Ramos (cell line): Measurements from ENCODE around the gene TPPP.
"Not testable (repeated sequence)": the region's sequence is repeated elsewhere in the genome, so short reads cannot be mapped to it uniquely, and the experiment has no call there.

Experiments
- in situ Hi-C: fragments of 300-500 bp; cut with MboI; formaldehyde crosslinking; loops from one replicate; pipeline ENCODE4 v1.14.3; 2022; ENCODE audit warnings: low sequenced_read_pairs; ENCODE audit not compliant: unreplicated experiment

Gene TPPP

GRCh38 chr5:693271-694041 lies at the start of gene TPPP:
TSS of gene TPPP (minus strand) at chr5:693352. CDS start at chr5:678060, 15,292 bp downstream.
- in situ Hi-C loops, result not testable (repeated sequence)

DNA sequence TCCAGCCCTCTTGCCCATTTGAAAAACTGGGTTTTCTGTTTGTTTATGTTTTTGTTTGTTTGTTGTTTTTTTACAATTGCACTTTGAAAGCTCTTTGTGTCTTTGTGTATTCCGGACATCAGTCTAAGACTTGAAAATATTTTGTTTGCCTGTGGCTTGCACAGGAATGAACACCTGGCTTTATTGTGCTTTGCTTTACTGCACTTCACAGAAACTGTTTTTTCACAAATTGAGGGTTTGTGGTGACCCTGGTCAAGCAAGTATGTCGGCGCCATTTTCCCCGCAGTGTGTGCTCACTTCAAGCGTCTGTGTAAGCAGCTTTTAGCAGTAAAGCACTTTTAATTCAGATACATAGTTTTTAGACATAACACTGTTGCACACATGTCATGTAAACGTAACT lies 49.1 kb upstream of the TPPP start:
- in situ Hi-C loops, result not testable (repeated sequence)

- in situ Hi-C loops, result not testable (repeated sequence)
These were observed 41.0 kb upstream of the TPPP start for GRCh38 chr5:734145-734544.

DNA sequence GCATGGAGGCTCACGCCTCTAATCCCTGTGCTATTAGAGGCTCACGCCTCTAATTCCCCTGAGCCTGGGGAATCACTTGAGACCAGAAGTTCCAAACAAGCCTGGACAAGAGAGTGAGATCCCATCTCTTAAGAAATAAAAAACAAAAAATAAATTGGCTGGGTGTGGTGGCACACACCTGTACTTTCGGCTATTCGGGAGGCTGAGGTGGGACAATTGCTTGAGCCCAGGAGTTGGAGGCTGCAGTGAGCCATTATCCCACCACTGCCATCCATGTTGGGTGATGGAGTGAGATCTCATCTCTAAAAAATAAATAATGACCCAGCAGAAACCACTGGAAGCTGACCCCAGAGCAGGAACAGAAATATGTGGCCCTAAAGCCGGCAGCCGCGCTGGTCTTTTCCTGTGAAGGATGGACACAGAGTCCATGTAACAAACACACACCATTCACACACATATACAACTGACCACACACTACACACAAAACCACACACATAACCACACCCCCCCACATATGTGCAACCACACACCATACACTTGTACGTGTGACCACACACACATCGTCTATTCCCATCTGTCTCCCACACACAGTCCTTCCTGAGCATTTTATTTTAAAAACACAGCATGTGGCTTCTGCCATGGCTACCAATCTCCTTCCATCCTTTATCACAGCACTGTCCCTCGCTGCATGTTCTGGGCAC lies 39.8 kb upstream of the TPPP start:
- in situ Hi-C loops, result not testable (repeated sequence)

GRCh38 chr5:729225-729624 lies 36.1 kb upstream of the TPPP start:
- in situ Hi-C loops, result not testable (repeated sequence)

GRCh38 chr5:727087-727486 lies 33.9 kb upstream of the TPPP start:
- in situ Hi-C loops, result not testable (repeated sequence)

- in situ Hi-C loops, result not testable (repeated sequence)
These were observed 30.7 kb upstream of the TPPP start for GRCh38 chr5:723865-724264.

DNA sequence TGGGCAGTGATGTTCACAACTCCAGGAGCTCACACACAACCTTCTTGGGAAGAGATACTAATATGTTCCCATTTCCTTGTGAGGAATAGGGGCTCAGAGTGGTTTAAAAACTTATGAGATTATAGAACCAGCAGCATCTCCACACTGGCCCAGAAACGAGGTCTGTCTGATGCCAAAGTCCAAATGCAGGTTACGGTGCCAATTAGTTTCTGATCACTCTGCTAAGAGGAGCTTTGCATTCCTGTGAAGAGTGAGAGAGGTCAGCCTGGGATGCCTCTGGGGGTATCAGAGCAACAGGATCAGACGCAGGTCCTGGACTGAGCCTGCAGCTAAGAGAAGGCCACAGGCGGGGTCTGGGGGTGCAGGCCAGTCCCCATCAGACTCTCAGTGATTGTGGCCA lies 30.2 kb upstream of the TPPP start:
- in situ Hi-C loops, result not testable (repeated sequence)

- in situ Hi-C loops, result not testable (repeated sequence)
These were observed 26.2 kb upstream of the TPPP start for GRCh38 chr5:719379-719778.

DNA sequence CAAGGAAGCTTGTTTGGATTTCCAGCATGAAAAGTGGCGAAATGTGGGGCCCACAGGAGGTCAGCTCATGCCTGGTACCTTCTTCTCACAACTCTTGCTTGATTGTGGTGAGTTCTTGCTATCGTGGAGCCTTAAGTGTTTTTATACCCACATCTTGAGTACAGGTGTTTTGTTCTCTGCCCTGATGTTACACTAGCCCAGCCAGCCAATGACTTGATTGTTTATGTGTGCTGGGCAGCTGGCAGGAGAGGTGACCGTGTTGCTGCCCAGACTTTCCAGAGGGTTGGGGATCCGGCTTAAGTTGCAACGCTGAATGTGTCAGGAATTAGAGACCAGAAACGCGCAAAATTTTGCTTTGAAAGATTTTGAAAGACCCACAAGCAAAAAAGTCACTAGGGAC lies 24.0 kb upstream of the TPPP start:
- in situ Hi-C loops, result no loop called here

DNA sequence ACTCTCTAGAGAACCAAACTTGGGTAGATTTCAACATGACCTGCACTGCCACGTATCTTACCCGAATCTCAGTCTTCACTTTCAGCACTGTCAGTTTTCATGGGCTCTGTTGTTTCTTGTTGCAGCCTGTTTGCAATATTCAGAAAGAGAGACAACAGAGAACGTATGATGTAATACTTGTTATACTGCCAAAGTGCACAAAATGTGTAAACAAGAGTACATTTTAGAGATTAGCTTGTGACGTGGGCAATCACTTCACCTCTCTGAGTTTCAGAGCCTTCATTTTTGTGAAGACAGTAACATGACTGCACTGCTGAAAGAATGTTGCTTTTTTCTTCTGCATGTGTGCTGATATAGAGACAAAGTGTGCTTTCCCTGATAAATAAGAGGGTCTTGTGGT lies 23.6 kb upstream of the TPPP start:
- in situ Hi-C loops, result not testable (repeated sequence)

GRCh38 chr5:715636-716035 lies 22.5 kb upstream of the TPPP start:
- in situ Hi-C loops, result not testable (repeated sequence)

GRCh38 chr5:714215-715118 lies 21.3 kb upstream of the TPPP start:
- in situ Hi-C loops, result not testable (repeated sequence)

GRCh38 chr5:713686-714085 lies 20.5 kb upstream of the TPPP start:
- in situ Hi-C loops, result not testable (repeated sequence)

- in situ Hi-C loops, result not testable (repeated sequence)
These were observed 15.8 kb upstream of the TPPP start for GRCh38 chr5:708848-709517.

- in situ Hi-C loops, result not testable (repeated sequence)
These were observed 15.2 kb upstream of the TPPP start for GRCh38 chr5:708374-708773.

DNA sequence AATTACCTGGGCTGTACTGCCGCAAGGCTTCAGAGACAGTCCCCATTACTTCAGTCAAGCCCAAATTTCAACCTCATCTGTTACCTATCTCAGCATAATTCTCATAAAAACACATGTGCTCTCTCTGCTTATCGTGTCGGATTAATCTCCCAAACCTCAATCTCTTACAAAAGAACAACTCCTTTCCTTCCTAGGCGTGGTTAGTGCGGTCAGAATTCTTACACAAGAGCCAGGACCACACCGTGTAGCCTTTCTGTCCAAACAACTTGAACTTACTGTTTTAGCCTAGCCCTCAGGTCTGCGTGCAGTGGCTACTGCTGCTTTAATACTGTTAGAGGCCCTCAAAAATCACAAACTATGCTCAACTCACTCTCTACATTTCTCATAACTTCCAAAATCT lies 13.0 kb upstream of the TPPP start:
- in situ Hi-C loops, result not testable (repeated sequence)

DNA sequence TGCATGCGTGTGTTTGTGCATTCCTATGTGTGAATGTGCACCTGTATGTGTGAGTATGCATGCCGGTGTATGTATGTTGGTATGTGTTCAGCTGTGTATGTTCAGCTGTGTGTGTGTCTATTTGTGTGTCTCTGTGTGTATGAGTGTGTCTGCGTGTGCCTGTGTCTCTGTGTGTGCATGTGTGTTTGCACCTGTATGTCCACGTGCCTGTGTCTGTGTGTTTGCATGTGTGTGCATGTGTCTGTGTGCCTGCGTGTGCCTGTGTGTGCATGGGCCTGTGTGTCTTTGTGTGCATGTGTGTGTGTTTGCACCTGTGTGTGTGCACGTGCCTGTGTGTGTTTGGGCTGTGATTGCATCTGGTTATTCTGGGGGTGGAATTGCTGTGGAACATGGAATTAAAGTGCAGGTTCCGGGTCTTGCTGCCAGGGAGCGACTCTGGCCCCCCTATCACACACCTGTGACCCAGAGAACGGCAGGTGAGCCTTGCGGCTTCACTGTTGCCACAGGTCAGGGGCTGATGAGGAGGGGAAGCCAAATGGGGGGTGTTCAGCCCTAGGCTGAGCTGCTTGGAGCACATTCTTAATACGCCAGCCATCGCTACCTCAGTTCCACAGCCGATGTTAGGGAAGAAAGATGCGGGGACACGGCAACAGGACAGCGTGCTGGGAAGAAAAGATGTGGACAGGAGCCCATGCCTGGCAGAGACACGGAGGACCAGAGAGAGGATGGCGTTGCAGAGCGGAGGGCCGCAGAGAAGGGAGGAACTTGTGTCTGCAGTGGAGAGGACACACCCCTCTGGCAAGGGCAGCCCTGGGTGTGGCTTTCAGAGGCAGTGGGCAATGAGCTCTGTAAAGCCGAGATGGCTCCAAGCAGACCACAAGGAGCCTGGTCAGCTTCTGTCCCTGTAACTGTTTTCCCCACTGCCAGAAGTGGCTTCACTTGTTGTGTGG lies 3.9 kb upstream of the TPPP start:
- in situ Hi-C loops, result not testable (repeated sequence)

DNA sequence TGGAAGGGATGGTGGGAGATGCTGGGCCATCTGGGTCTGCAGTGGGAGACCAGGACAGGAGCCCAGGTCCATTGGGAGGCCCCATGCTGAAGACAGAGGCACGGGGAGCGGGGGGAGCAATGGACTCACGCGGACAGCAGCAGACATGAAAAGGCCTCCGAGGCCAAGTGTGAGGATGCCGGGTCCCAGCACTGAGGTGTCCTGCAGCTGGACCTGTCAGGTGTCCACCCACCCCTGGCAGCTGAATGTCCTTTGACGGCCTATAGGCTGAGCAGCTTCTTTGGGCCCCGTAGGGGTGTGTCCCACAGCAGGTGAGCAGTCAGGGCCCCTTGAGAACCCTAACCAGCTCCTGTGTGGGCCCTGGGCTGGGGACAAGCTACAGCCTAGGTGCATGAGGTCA lies 3.0 kb upstream of the TPPP start:
- in situ Hi-C loops, result not testable (repeated sequence)
